ENCODE measurements around the gene RGP1.

Gene RGP1
- 31.5 to 41.6 reads per million in 2 donors for total RNA-seq

GRCh38 chr9:35748858-35749514 is at the start of gene RGP1, which contains the start of gene GBA2:
Gene RGP1, plus strand, starts transcription at chr9:35749287. Its CDS starts 469 bp downstream, at chr9:35749756.
Gene GBA2, minus strand, starts transcription at chr9:35749228. Its CDS starts 524 bp downstream, at chr9:35748704.
- DNase-seq = peak; percentile 42 to 77 (median 61)

GRCh38 chr9:35700031-35700430 is 49.1 kb upstream of the RGP1 start:
- no peak for DNase-seq

GRCh38 chr9:35700942-35701341 is 48.1 kb upstream of the RGP1 start:
- DNase-seq = no peak

- no peak for DNase-seq
Observed at GRCh38 chr9:35702696-35703095, 46.4 kb upstream of the RGP1 start.

- DNase-seq = no peak
Observed at GRCh38 chr9:35703906-35704672, 45.0 kb upstream of the RGP1 start.

GRCh38 chr9:35705372-35705771 is 43.7 kb upstream of the RGP1 start:
- no peak for DNase-seq

- DNase-seq = no peak
Observed at GRCh38 chr9:35705836-35706430, 43.2 kb upstream of the RGP1 start.

- DNase-seq = no peak
Observed at GRCh38 chr9:35706951-35707350, 42.1 kb upstream of the RGP1 start.

GRCh38 chr9:35708146-35708545 is 40.9 kb upstream of the RGP1 start:
- no peak for DNase-seq

- DNase-seq = no peak
Observed at GRCh38 chr9:35710818-35711500, 38.1 kb upstream of the RGP1 start.

- no peak for DNase-seq
Observed at GRCh38 chr9:35711501-35712428, 37.3 kb upstream of the RGP1 start.

- DNase-seq = no peak
Observed at GRCh38 chr9:35712762-35713400, 36.2 kb upstream of the RGP1 start.

GRCh38 chr9:35713578-35713977 is 35.5 kb upstream of the RGP1 start:
- no peak for DNase-seq

GRCh38 chr9:35714123-35714522 is 35.0 kb upstream of the RGP1 start:
- no peak for DNase-seq

- no peak for DNase-seq
Observed at GRCh38 chr9:35714579-35715252, 34.4 kb upstream of the RGP1 start.

- no peak for DNase-seq
Observed at GRCh38 chr9:35716230-35716629, 32.9 kb upstream of the RGP1 start.

GRCh38 chr9:35717132-35717870 is 31.8 kb upstream of the RGP1 start:
- no peak for DNase-seq

- DNase-seq = no peak
Observed at GRCh38 chr9:35718721-35719511, 30.2 kb upstream of the RGP1 start.

- DNase-seq = no peak
Observed at GRCh38 chr9:35719546-35719945, 29.5 kb upstream of the RGP1 start.

Measured in T-helper 2 cell (primary cell).